Activated T-cell treated with anti-CD3 and anti-CD28 coated beads for 24 hours (primary cell): Measurements from ENCODE around the gene TMPRSS11B.
"Not testable (repeated sequence)": the region's sequence is repeated elsewhere in the genome, so short reads cannot be mapped to it uniquely, and the experiment has no call there.

Source experiments
- DNase-seq: peaks from one replicate; pipeline ENCODE4 v3.0.0-alpha.2; 2020; ENCODE audit warnings: low read depth

The TMPRSS11B gene

GRCh38 chr4:68245594-68245993 lies at the start of gene TMPRSS11B:
TMPRSS11B (minus strand) TSS chr4:68245694; CDS start chr4:68245558, 136 bp downstream.
- DNase-seq: no peak

- DNase-seq: no peak
These were observed 45.8 kb upstream of the TMPRSS11B start for GRCh38 chr4:68291256-68291655.

- DNase-seq: no peak
These were observed 42.9 kb upstream of the TMPRSS11B start for GRCh38 chr4:68288393-68288740.

GRCh38 chr4:68287704-68288392 lies 42.4 kb upstream of the TMPRSS11B start:
- no peak for DNase-seq

GRCh38 chr4:68283714-68284113 lies 38.2 kb upstream of the TMPRSS11B start:
- DNase-seq: no peak

- no peak for DNase-seq
These were observed 37.6 kb upstream of the TMPRSS11B start for GRCh38 chr4:68283095-68283494.

GRCh38 chr4:68281796-68282740 lies 36.6 kb upstream of the TMPRSS11B start:
- DNase-seq: not testable (repeated sequence)

- no peak for DNase-seq
These were observed 32.5 kb upstream of the TMPRSS11B start for GRCh38 chr4:68278029-68278428.

GRCh38 chr4:68277627-68278026 lies 32.1 kb upstream of the TMPRSS11B start:
- DNase-seq: no peak

- DNase-seq: no peak
These were observed 27.4 kb upstream of the TMPRSS11B start for GRCh38 chr4:68272860-68273259.

GRCh38 chr4:68272380-68272779 lies 26.9 kb upstream of the TMPRSS11B start:
- no peak for DNase-seq

GRCh38 chr4:68271851-68272357 lies 26.4 kb upstream of the TMPRSS11B start:
- no peak for DNase-seq

- DNase-seq: no peak
These were observed 22.0 kb upstream of the TMPRSS11B start for GRCh38 chr4:68267433-68267944.

- DNase-seq: no peak
These were observed 19.5 kb upstream of the TMPRSS11B start for GRCh38 chr4:68264875-68265565.

GRCh38 chr4:68259191-68259590 lies 13.7 kb upstream of the TMPRSS11B start:
- DNase-seq: no peak

- DNase-seq: no peak
These were observed 12.2 kb upstream of the TMPRSS11B start for GRCh38 chr4:68257719-68258118.

- DNase-seq: no peak
These were observed 10.8 kb upstream of the TMPRSS11B start for GRCh38 chr4:68256284-68256683.

- DNase-seq: no peak
These were observed 4.8 kb upstream of the TMPRSS11B start for GRCh38 chr4:68250151-68250930.

- no peak for DNase-seq
These were observed 3.9 kb upstream of the TMPRSS11B start for GRCh38 chr4:68249434-68249833.

GRCh38 chr4:68240620-68241019 lies 4.9 kb downstream of the TMPRSS11B start:
- no peak for DNase-seq

- DNase-seq: no peak
These were observed 16.9 kb downstream of the TMPRSS11B start for GRCh38 chr4:68228568-68228967.
